ENCODE data around the gene C11orf21.
A peak's percentile ranks its signal among the peaks of the same experiment; 100 is the strongest.

The C11orf21 gene

DNA sequence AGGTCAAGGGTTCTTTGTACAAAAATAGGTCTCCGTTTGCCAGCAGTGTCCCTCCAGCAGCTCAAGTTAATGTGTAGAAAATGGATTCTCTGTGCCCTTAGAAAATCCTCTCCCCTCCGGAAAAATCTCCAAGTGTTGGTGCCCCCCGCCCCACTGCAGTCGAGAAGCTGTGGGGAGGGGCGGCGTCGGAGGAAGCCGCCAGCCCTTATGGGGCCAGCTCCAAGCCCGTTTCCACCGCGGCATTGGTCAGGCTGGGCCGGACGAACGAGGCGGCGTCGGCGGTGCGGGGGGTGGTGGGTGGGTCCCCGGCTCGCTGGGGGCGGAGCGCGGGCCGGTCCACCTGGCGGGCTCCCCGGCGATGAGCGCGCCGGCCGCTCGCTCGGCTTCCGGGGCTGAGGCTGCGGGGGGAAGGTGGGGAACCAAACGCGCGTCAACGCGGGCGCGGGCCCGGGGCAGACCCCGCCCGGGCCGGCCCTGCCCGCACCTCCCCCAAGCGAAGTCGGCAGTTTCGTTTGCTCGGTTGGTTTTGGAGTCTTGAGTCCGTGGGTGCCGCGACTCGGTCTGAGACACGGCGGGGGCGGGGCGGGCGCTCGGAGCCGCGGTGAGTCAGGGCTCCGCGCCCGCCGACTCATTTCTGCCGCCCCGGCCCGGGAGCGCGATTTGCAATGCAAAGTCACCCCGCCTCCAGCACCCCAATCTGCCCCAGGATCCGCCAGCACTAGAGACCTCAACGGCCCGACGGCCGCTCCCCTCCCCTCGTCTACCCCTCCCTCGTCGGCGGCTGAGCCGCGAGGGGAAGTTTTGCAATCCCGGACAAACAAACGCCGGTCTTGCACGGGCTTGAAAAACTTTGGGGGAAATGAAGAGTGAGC, 32.8 kb downstream of the C11orf21 start:
- peaks cover 13% of the 10 kb centered on the region for H3K27me3 ChIP-seq (ENCODE audit: control insufficient read depth, insufficient read depth, low read length)
- H3K4me3 ChIP-seq (ENCODE audit: low read length) = peak overlapping the region; percentile 38
- no peak overlapping the region for H3K27ac ChIP-seq (ENCODE audit: low read depth, low read length)
- no peaks in the 10 kb centered on the region for H3K4me1 ChIP-seq (ENCODE audit: control insufficient read depth, insufficient read depth, low read length)
- no peak overlapping the region for H3K9ac ChIP-seq (ENCODE audit: low read length)
- no peaks in the 10 kb centered on the region for H3K36me3 ChIP-seq (ENCODE audit: control insufficient read depth, insufficient read depth, low read length)

DNA sequence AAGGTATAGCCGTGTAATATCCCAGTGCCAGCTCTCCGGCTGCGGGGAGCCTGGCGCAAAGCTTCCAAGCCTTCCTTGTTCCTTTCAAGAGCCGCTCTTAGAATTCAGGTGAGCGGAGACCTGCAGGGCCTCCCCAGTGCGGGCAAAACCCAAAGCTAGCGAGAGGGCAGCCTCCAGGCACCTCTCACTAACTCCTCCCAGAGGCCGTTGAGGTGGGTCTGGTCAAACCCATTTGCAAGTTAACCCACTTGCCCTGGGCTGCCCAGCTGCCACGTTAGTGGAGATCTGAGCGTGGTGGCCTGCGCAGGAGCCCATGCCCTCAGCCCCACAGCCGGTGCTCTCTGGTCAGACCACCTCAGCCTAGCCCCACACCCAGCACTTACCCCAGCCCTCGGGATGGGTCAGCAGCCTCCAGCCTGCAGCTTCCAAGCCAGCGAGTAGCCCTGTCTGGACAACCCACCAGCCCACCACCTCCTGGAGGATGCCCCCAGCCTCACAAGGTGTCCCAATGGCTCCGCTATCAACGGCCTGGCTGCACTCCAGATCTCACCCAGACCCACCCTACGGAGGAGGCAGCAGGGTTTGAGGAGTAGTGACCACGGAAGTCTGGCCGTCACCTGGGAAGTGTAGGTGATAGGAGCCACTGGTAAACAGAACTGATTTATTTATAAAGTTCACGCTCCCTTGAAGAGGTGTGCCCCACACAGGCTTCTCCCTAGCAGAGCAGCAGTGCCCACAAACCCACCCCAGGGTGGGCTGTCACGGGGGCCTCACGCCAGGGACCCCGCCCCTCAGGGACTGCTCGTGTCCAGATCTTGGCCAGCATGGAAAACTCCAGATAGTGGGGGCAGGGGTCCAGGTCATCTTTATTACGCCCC, 33.6 kb downstream of the C11orf21 start:
- H3K27me3 ChIP-seq (ENCODE audit: control insufficient read depth, insufficient read depth, low read length) = peaks cover 13% of the 10 kb centered on the region

DNA sequence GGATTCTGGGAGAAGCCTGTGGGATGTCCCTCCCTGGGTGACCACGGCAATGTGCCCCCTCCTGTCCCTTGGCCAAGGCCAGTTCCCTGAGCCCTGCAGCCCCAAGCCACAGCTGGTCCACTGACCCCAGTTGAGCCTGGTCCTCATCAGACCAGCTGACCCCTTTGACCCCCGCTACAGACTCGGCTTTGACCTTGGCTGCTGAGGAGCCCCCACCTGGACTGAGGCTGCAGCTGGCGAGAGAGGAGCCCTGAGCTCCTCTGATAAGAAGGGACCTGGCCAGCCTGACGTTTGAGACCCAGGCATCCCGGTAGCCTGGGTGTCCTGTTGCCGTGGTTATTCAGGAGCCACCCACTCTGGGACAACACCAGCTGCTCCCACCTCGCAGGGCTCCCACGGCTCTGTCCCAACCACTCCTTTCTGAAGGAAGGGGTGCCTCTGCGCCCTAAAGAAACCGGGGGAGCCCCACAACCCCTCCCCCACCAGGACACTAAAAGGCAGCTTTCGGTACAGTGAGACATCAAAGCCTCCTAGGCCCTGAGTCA, 34.3 kb downstream of the C11orf21 start:
- Histone ChIP-seq H3K36me3 (ENCODE audit: control insufficient read depth, insufficient read depth, low read length) (no peaks in the 10 kb centered on the region), H3K27me3 (ENCODE audit: control insufficient read depth, insufficient read depth, low read length) (peaks cover 13% of the 10 kb centered on the region), H3K4me1 (ENCODE audit: control insufficient read depth, insufficient read depth, low read length) (no peaks in the 10 kb centered on the region), H3K27ac (ENCODE audit: low read depth, low read length) (no peak overlapping the region), H3K4me3 (ENCODE audit: low read length) (no peak overlapping the region), H3K9ac (ENCODE audit: low read length) (no peak overlapping the region)

More for the DNA sequence above, 33.6 kb downstream of the C11orf21 start:
- Histone ChIP-seq H3K4me3 (ENCODE audit: low read length) (peak overlapping the region; percentile 38), H3K36me3 (ENCODE audit: control insufficient read depth, insufficient read depth, low read length) (no peaks in the 10 kb centered on the region), H3K27ac (ENCODE audit: low read depth, low read length) (no peak overlapping the region), H3K4me1 (ENCODE audit: control insufficient read depth, insufficient read depth, low read length) (no peaks in the 10 kb centered on the region), H3K9ac (ENCODE audit: low read length) (no peak overlapping the region)

DNA sequence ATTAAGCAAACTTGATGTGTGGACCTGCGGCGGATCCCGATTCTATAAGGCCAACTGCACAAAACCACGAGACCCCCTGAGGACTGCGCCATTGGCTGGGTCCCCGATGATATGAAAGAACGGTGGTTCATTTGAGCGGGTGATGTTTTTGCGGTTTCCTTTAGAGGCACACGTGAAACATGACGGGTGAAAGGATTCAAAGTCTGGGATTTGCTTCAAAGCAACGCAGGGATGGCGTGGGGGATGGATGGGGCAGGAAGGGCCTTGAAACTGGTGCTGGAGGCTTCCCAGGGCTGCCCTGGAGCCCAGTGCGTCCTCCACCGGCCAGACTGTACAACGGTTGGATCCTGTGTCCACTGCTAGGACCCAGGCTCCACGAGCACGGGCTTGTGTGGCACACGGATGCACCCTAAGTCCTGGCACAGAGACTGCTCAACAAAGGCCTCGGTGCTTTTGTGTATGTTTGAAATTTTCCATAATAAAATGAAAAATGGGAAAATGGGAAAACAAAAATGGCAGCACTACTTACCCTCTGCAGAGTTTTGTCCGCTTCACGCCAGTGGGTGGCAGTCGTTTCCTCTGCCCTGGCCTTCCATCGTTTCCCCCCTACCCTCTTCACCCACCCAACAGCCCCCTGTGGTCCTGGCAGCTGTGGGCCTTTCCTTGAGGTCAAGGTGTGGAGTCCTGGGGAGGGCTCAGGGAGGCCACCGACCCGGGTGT, 35.0 kb downstream of the C11orf21 start:
- no peak overlapping the region for H3K9ac ChIP-seq (ENCODE audit: low read length)
- no peaks in the 10 kb centered on the region for H3K4me1 ChIP-seq (ENCODE audit: control insufficient read depth, insufficient read depth, low read length)
- H3K4me3 ChIP-seq (ENCODE audit: low read length) = no peak overlapping the region
- no peaks in the 10 kb centered on the region for H3K36me3 ChIP-seq (ENCODE audit: control insufficient read depth, insufficient read depth, low read length)
- no peak overlapping the region for H3K27ac ChIP-seq (ENCODE audit: low read depth, low read length)
- H3K27me3 ChIP-seq (ENCODE audit: control insufficient read depth, insufficient read depth, low read length) = peaks cover 13% of the 10 kb centered on the region

DNA sequence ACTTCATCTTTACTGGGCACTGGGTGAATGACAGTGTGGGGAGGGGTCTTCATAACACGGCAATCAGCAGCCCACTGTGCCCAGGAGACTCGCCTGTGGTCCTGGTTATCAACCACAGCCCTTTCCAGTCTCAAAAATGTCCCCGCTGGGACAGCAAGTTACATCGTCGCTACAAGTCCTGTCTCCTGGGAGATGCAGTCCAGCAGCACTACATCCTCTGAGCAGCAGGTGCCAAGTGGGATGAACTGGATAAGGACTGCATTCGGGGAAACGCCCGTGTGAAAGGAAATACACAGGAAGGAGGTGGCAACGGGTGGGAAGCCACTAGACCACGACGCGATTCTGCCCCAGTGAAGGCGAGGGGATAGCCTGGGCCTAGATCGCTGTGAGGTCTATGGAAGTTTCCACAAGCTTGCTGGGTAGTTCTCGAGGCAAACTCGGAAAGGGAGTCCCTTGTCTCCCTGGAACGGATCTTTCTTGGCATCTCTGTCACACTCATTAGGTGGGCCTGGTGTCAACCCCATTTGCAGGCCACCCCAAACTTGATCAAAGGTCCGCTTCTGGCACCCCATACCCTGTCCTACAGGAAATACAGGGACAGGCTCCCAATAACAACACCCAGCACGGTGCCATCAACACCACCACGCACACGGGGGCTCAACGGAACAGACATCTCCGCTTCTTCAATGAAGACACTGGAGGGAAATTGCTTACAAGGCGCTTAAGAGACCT, 35.7 kb downstream of the C11orf21 start:
- H3K4me1 ChIP-seq (ENCODE audit: control insufficient read depth, insufficient read depth, low read length) = no peaks in the 10 kb centered on the region
- H3K9ac ChIP-seq (ENCODE audit: low read length) = no peak overlapping the region
- no peak overlapping the region for H3K4me3 ChIP-seq (ENCODE audit: low read length)
- H3K27ac ChIP-seq (ENCODE audit: low read depth, low read length) = no peak overlapping the region
- peaks cover 13% of the 10 kb centered on the region for H3K27me3 ChIP-seq (ENCODE audit: control insufficient read depth, insufficient read depth, low read length)
- no peaks in the 10 kb centered on the region for H3K36me3 ChIP-seq (ENCODE audit: control insufficient read depth, insufficient read depth, low read length)

DNA sequence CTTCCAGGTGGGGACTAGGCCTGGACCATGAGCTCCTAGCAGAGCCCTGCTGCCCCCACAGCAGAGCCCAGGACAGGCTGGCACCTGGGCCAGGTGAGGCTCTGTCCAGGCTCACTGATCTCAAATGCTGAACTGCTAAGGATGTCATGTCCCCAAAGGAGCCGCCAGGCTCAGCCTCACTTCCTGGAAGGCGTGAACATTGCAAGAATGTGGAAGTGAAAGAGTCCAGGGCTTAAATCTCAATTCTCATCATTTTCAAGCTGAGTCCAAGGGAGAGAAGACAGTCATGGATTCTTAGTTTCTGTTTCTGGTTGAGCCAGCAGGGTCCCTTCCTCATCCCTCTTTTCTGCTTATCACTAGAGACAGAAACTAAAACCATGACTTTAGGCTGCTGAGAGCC, 36.3 kb downstream of the C11orf21 start:
- Histone ChIP-seq H3K9ac (ENCODE audit: low read length) (no peak overlapping the region), H3K36me3 (ENCODE audit: control insufficient read depth, insufficient read depth, low read length) (no peaks in the 10 kb centered on the region), H3K27me3 (ENCODE audit: control insufficient read depth, insufficient read depth, low read length) (peaks cover 11% of the 10 kb centered on the region), H3K27ac (ENCODE audit: low read depth, low read length) (no peak overlapping the region), H3K4me3 (ENCODE audit: low read length) (no peak overlapping the region), H3K4me1 (ENCODE audit: control insufficient read depth, insufficient read depth, low read length) (no peaks in the 10 kb centered on the region)

DNA sequence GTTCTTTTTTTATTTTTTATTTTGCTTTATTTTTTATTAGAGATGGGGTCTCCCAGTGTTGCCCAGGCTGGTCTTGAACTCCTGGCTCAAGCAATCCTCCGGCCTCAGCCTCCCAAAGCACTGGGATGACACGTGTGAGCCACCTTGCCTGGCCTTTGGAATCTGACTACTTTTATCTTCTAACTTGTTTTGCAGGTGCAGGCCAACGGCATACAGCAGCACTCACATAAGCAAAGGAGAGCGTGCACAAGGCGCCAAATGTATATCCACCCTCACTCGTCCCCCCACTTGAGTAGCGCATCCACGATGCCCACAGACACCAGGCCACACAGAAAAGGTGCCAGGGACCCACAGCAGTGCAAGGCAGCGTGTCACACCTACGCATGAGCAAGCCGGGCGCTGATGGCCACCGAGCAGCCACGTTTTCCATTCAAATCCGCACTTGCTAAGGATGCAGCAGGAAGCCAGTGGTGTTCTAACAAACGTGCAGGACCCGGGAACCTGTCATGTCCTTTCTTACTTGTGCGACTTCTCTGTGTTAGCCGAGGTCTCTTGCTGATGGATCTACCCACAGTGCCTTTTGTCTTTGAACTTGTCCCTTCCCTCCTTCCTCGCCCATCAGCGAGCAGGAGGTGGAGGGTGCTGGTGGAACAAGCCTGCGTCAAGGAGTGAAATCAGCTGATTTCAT, 37.2 kb downstream of the C11orf21 start:
- Histone ChIP-seq H3K4me3 (ENCODE audit: low read length) (no peak overlapping the region), H3K27ac (ENCODE audit: low read depth, low read length) (no peak overlapping the region), H3K36me3 (ENCODE audit: control insufficient read depth, insufficient read depth, low read length) (no peaks in the 10 kb centered on the region), H3K9ac (ENCODE audit: low read length) (no peak overlapping the region), H3K4me1 (ENCODE audit: control insufficient read depth, insufficient read depth, low read length) (no peaks in the 10 kb centered on the region), H3K27me3 (ENCODE audit: control insufficient read depth, insufficient read depth, low read length) (peaks cover 8% of the 10 kb centered on the region)

DNA sequence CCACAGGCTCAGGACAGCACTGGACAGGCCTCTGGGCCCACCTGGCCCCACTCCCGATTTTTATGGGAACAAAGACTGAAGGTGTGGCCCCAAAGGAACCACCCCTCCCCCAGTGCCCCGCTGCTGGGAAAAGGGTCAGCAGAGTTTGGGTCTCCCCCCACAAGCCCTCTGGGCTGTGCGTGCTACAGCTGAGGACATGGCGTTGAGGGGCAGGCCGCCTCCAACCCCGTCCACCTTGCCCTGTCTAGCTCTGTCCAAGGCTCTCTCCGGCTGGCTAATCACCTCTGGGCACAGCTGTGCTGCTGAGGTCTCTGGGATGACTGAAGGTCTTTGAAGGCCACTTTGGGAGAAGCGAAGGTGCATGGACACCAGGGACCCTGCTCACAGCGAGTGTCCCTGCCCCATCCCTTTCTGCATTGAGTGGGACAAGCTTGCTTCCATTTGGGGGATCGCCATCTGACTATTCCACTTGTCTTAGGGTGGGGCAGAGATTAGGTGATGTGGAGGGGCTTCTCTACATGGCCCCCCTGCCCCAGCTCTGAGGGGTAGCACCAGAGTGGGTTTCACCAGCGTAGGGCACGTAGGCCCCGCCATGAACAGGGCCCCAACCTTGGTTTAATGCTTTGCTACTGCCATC, 37.9 kb downstream of the C11orf21 start:
- Histone ChIP-seq H3K36me3 (ENCODE audit: control insufficient read depth, insufficient read depth, low read length) (no peaks in the 10 kb centered on the region), H3K4me1 (ENCODE audit: control insufficient read depth, insufficient read depth, low read length) (no peaks in the 10 kb centered on the region), H3K27ac (ENCODE audit: low read depth, low read length) (no peak overlapping the region), H3K9ac (ENCODE audit: low read length) (no peak overlapping the region), H3K27me3 (ENCODE audit: control insufficient read depth, insufficient read depth, low read length) (peaks cover 8% of the 10 kb centered on the region), H3K4me3 (ENCODE audit: low read length) (no peak overlapping the region)

DNA sequence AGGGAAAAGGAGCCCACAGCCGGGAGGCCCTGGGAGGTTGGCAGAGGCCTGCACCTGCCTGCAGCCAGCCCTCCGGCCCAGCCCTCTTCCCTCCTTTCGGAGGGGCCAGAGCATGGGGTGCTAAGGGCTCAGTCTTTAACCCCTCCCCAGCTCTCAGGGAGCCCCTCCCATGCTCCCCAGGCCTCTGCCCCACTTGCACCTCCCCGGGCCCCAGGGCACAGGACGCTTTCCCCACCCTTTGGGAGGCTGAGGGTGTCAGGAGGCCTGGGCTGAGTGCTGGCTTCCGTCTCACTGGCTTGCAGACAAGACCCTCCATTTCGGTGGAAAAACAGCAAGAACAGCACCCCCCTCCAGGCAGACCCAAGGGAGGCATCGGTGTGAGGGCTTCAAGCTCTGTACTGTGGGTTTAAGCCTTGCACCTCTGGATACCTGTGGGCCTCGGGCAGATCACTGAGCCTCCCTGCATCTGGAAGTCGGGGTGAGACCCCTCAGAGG, 38.6 kb downstream of the C11orf21 start:
- peaks cover 7% of the 10 kb centered on the region for H3K27me3 ChIP-seq (ENCODE audit: control insufficient read depth, insufficient read depth, low read length)
- no peak overlapping the region for H3K27ac ChIP-seq (ENCODE audit: low read depth, low read length)
- no peak overlapping the region for H3K9ac ChIP-seq (ENCODE audit: low read length)
- H3K36me3 ChIP-seq (ENCODE audit: control insufficient read depth, insufficient read depth, low read length) = no peaks in the 10 kb centered on the region
- no peak overlapping the region for H3K4me3 ChIP-seq (ENCODE audit: low read length)
- H3K4me1 ChIP-seq (ENCODE audit: control insufficient read depth, insufficient read depth, low read length) = no peaks in the 10 kb centered on the region

DNA sequence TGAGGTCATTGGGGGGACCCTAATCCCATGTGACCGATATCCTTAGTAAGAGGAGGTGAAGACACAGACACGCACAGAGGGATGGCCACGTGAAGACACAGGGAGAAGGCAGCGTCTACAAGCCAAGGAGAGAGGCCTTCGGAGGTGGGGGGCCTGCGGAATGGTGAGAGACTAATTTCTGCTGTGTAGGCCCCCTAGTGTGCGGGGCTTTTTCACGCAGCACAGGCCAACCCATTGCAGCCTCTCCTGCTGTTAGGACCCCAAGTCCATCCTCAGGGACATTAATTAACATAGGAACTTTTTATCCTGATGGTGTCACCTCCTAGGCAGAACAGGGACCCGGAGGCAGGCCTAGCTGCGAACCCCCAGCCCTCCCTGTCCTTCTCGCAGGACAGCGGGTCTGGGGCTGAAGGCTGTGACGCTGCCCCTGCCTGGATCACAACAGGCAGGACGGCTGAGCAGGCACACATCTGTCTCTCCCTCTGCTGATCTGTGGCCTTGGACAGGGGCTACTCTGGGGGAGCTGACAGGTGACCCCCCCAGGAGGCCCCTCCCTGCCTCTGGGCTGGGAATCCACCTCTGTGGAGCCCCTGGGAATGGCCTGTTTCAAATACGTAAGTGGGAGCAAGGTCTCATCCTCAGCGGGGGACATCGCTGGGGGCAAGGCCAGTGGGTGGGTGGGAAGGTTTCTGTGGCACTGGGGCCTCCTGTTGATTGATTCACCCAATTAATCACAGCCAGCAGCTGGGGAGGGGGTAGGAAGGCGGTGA, 39.2 kb downstream of the C11orf21 start:
- no peaks in the 10 kb centered on the region for H3K36me3 ChIP-seq (ENCODE audit: control insufficient read depth, insufficient read depth, low read length)
- no peak overlapping the region for H3K27ac ChIP-seq (ENCODE audit: low read depth, low read length)
- H3K27me3 ChIP-seq (ENCODE audit: control insufficient read depth, insufficient read depth, low read length) = peaks cover 3% of the 10 kb centered on the region
- no peak overlapping the region for H3K9ac ChIP-seq (ENCODE audit: low read length)
- H3K4me3 ChIP-seq (ENCODE audit: low read length) = no peak overlapping the region
- H3K4me1 ChIP-seq (ENCODE audit: control insufficient read depth, insufficient read depth, low read length) = no peaks in the 10 kb centered on the region

Measured in rectal smooth muscle tissue (tissue), 1 donor.